ENCODE data around the gene OR7G1. TPM values are rescaled to one million over a fixed set of nuclear protein-coding genes. Genes with fewer than 3 reads are reported as not detected.
"Not testable (repeated sequence)": the region's sequence is repeated elsewhere in the genome, so short reads cannot be mapped to it uniquely, and the experiment has no call there.

OR7G1 gene
- total RNA-seq, 2 experiments from 2014 or later = not detected

DNA sequence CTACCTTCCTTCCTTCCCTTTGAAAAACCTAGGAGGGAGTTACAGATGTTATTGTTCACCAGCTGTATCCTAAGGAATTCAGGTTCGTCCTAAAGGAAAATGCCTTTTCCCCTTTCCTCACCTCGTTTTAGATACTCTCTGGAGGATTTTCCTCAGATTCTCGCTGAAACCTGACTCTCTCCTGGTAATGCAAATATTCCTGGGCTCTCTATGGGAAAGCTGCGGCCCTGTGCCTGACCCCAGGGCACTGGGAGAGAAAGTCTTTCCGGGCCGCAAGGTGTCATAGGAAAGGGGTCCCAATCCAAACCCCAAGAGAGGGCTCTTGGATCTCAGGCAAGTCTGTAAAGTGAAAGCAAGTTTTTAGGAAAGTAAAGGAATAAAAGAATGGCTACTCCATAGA, 41.8 kb downstream of the OR7G1 start:
- POLR2A ChIA-PET = interaction anchor here (1.1 kb wide), 1 partner anchor 14 kb away, joined by 3 read pairs; no protein-coding TSS in a partner anchor
- Mint-ChIP-seq H3K36me3 (ENCODE audit: low read depth) (no peaks in the 10 kb centered on the region), H3K9me3 (no peaks in the 10 kb centered on the region), H3K27me3 (no peaks in the 10 kb centered on the region), H3K4me3 (no peak overlapping the region), H3K4me1 (ENCODE audit: low read depth) (no peaks in the 10 kb centered on the region), H3K27ac (no peak overlapping the region)
- ATAC-seq (no peak), DNase-seq (no peak)
- intact Hi-C loops (cut with micrococcal nuclease) = no loop called here
- CTCF ChIA-PET = no interaction called here
- no peak for TF ChIP-seq CTCF (IDR thresholded peaks at IDR 0.05)

DNA sequence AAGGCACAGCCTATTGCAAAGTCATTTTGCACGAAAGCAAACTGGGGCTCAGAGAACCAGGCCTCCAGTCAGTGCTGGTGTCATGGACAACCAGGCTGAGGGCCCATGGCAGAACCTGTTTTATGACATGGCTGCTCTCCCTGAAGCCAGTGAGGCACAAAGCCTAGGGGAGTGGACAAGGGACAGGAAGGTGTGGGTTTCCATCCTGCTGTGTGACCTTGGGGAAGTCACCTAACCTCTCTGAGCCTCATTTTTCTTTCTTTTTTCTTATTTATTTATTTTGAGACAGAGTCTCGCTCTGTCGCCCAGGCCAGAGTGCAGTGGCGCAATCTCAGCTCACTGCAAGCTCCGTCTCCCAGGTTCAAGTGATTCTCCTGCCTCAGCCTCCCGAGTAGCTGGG, 43.8 kb downstream of the OR7G1 start:
- H3K36me3 Mint-ChIP-seq (ENCODE audit: low read depth); H3K9me3 Mint-ChIP-seq; intact Hi-C loops (cut with micrococcal nuclease); CTCF ChIA-PET; POLR2A ChIA-PET; ATAC-seq; H3K4me3 Mint-ChIP-seq; H3K4me1 Mint-ChIP-seq (ENCODE audit: low read depth); H3K27ac Mint-ChIP-seq; H3K27me3 Mint-ChIP-seq; DNase-seq: not testable (repeated sequence)

DNA sequence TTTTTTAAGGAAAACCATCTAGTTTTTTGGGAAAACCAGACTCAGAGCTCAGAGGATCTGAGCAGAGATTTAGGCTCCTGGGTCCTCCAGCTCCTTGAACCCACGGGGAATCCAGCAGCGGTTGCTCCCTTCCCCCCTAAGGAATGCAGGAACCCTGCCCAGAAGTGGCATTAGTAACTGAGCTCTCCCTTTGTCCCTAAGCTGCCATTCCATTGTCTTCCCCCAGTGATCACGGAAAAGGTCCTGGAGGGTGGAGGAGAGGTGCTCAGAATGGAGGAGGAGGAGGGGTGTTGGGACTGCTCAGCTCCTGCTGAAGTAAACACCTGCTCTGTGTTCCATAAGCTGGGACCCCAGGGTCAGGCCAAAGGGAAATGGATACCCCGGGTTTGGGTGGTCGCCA, 45.5 kb downstream of the OR7G1 start:
- DNase-seq (no peak), ATAC-seq (no peak)
- Mint-ChIP-seq H3K36me3 (ENCODE audit: low read depth) (no peaks in the 10 kb centered on the region), H3K4me3 (no peak overlapping the region), H3K27ac (no peak overlapping the region), H3K4me1 (ENCODE audit: low read depth) (no peaks in the 10 kb centered on the region), H3K27me3 (no peaks in the 10 kb centered on the region), H3K9me3 (no peaks in the 10 kb centered on the region)
- CTCF ChIA-PET = interaction anchor here (1.1 kb wide), 1 partner anchor 17 kb away, joined by 3 read pairs; no protein-coding TSS in a partner anchor
- TF ChIP-seq CTCF (IDR thresholded peaks at IDR 0.05) = no peak
- intact Hi-C loops (cut with micrococcal nuclease) = no loop called here
- POLR2A ChIA-PET = no interaction called here

DNA sequence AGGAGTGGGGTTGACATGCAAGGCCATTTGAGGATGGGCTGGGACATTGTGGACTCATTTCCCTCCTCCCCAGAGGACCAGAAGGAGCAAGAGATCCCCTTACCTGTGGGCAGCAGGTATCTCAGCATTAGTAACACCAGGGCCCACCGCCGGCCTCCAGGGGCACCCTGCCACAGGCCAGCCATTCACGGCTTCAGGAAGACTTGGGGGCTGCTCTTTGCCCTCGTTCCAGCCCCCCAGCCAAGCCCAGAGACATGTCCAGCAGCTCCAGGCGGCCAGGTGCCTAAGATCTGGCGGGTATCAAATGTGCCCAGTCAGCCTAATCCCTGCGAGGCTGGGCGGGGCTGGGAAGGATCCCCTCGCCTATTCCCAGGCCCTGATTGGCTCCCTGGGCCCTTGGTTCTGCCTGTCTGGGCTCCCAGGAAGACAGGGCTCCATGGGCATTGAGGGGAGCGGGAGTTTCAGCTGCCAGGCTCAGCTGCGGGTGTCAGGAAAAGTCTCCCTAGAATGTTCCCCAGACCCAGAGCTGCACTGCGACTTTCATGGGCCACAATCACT, 50.0 kb downstream of the OR7G1 start:
- CTCF ChIA-PET = interaction anchor here (0.6 kb wide), 1 partner anchor 31 kb away, joined by 3 read pairs; no protein-coding TSS in a partner anchor

More for the DNA sequence above, 50.0 kb downstream of the OR7G1 start:
- Mint-ChIP-seq H3K4me1 (ENCODE audit: low read depth) (no peaks in the 10 kb centered on the region), H3K4me3 (no peak overlapping the region), H3K27ac (no peak overlapping the region), H3K27me3 (no peaks in the 10 kb centered on the region), H3K36me3 (ENCODE audit: low read depth) (no peaks in the 10 kb centered on the region), H3K9me3 (no peaks in the 10 kb centered on the region)
- ATAC-seq (no peak), DNase-seq (no peak)
- POLR2A ChIA-PET = no interaction called here
- intact Hi-C loops (cut with micrococcal nuclease) = no loop called here
- TF ChIP-seq CTCF (IDR thresholded peaks at IDR 0.05) = no peak

Other genes starting within 250 kb of the OR7G1 start
- not detected for gene MUC16, start 105.4 kb downstream of the OR7G1 start, total RNA-seq
- gene OR1M1, start 28.7 kb downstream of the OR7G1 start, total RNA-seq = not detected
- gene OR7G2, start 8.3 kb downstream of the OR7G1 start, total RNA-seq = not detected
- not detected for gene OR7G3, start 11.2 kb upstream of the OR7G1 start, total RNA-seq
- 10 to 100 TPM; 41.4 to 41.7 TPM for gene ZNF317, start 24.6 kb upstream of the OR7G1 start, total RNA-seq
- under 1 TPM in 1 of 2 experiments, not detected in 1; 0.11 TPM for gene OR7D2, start 63.2 kb upstream of the OR7G1 start, total RNA-seq
- gene OR7D4, start 103.8 kb upstream of the OR7G1 start, total RNA-seq = not detected
- gene OR7E24, start 135.2 kb upstream of the OR7G1 start, total RNA-seq = not detected
- gene ZNF699, start 194.1 kb upstream of the OR7G1 start, total RNA-seq = 1 to 10 TPM; 5.2 to 6.3 TPM
- 10 to 100 TPM; 12.9 to 15.8 TPM for gene ZNF559, start 208.4 kb upstream of the OR7G1 start, total RNA-seq
- gene ZNF177, start 247.2 kb upstream of the OR7G1 start, total RNA-seq = 1 to 10 TPM; 1.6 to 1.9 TPM